Vagina (tissue), 2 donors: ENCODE measurements around the gene SSU72. TPM values are rescaled to one million over a fixed set of nuclear protein-coding genes. Genes with fewer than 3 reads are reported as not detected.
A peak's percentile ranks its signal among the peaks of the same experiment; 100 is the strongest.
"Not testable (repeated sequence)": the region's sequence is repeated elsewhere in the genome, so short reads cannot be mapped to it uniquely, and the experiment has no call there.

Experiments
- DNase-seq, 2 donors: peaks; one replicate each; pipeline ENCODE4 v3.0.0-alpha.2; 2017; ENCODE audit errors: extremely low spot score in 2 of 2
- H3K27ac ChIP-seq: fragments of 200-600 bp; sonication (generic); one replicate; pipeline ENCODE4 v1.5.1; 2019
- H3K27me3 ChIP-seq: fragments of 200-600 bp; sonication (generic); one replicate; pipeline ENCODE4 v1.5.1; 2019
- H3K36me3 ChIP-seq, 2 donors: fragments of 200-600 bp; sonication (generic); one replicate each; pipeline ENCODE4 v1.5.1; 2017 to 2019
- H3K4me1 ChIP-seq: fragments of 200-600 bp; sonication (generic); one replicate; pipeline ENCODE4 v1.5.1; 2019
- H3K4me3 ChIP-seq, 2 donors: fragments of 200-600 bp; sonication (generic); 1 replicate in 1 of 2; 2 replicates in 1 of 2; pipeline ENCODE4 v1.5.1; 2016 to 2019
- H3K9me3 ChIP-seq: fragments of 200-600 bp; sonication (generic); one replicate; pipeline ENCODE4 v1.5.1; 2019
- CTCF ChIP-seq, 3 experiments: fragments of 450-650 bp in 2 of 3; fragments of 200-600 bp in 1 of 3; sonication (generic) in 1 of 3; IDR thresholded peaks; one replicate each; pipeline ENCODE4 v1.5.1; 2017 to 2019; ENCODE audit warnings: antibody characterized with exemption in 3 of 3, mild to moderate bottlenecking in 2 of 3, moderate library complexity in 2 of 3
- POLR2A ChIP-seq, 2 donors: fragments of 450-650 bp; IDR thresholded peaks; one replicate each; pipeline ENCODE4 v1.6.1; 2017; ENCODE audit warnings: antibody characterized with exemption in 2 of 2, mild to moderate bottlenecking in 2 of 2, moderate library complexity in 2 of 2
- POLR2AphosphoS5 ChIP-seq, 2 donors: sonication (generic); formaldehyde crosslinking; IDR thresholded peaks; one replicate each; pipeline ENCODE4 v1.9.0; 2017; ENCODE audit warnings: antibody characterized with exemption in 2 of 2, mild to moderate bottlenecking in 2 of 2, low read depth in 1 of 2; ENCODE audit not compliant: insufficient read depth in 1 of 2
- intact Hi-C: fragments of 100-400 bp; cut with DNase I; formaldehyde crosslinking; loops from one replicate; pipeline ENCODE4 v1.15.1; 2023
- total RNA-seq: library from RNA; depleted of rRNA; stranded (reverse); fragments of >200 nt; gene quantifications from one replicate; pipeline ENCODE4 v1.2.3, GENCODE V29; 2016

Gene SSU72
- total RNA-seq, 1 donor from 2014 or later, result 105 TPM

- Histone ChIP-seq H3K36me3 (peaks cover 0 to 23% of the 10 kb centered on the region in 2 donors), H3K27me3 (no peaks in the 10 kb centered on the region), H3K27ac (no peak overlapping the region), H3K9me3 (no peaks in the 10 kb centered on the region), H3K4me1 (no peaks in the 10 kb centered on the region), H3K4me3 (no peak overlapping the region)
- intact Hi-C loops, result no loop called here
- no peak for TF ChIP-seq POLR2AphosphoS5 (IDR thresholded peaks at IDR 0.05; ENCODE audit: insufficient read depth in 1 of 2, low read depth in 1 of 2)
- TF ChIP-seq POLR2A (IDR thresholded peaks at IDR 0.05), result no peak
- no peak for TF ChIP-seq CTCF (IDR thresholded peaks at IDR 0.05)
- no peak for DNase-seq
Observed at GRCh38 chr1:1521331-1521730, 53.3 kb downstream of the SSU72 start.

- intact Hi-C loops, DNase-seq, H3K4me1 ChIP-seq, H3K4me3 ChIP-seq, H3K27me3 ChIP-seq, H3K9me3 ChIP-seq, H3K27ac ChIP-seq: not testable (repeated sequence)
- H3K36me3 ChIP-seq, result peaks cover 0 to 23% of the 10 kb centered on the region in 2 donors
Observed at GRCh38 chr1:1519805-1520505, 54.7 kb downstream of the SSU72 start.

GRCh38 chr1:1518621-1519007 lies 56.0 kb downstream of the SSU72 start:
- H3K27me3 ChIP-seq, intact Hi-C loops, DNase-seq, H3K4me1 ChIP-seq, H3K9me3 ChIP-seq, H3K4me3 ChIP-seq, H3K27ac ChIP-seq: not testable (repeated sequence)
- H3K36me3 ChIP-seq, result peaks cover 0 to 23% of the 10 kb centered on the region in 2 donors

- peaks cover 0 to 23% of the 10 kb centered on the region in 2 donors for H3K36me3 ChIP-seq
- TF ChIP-seq POLR2A (IDR thresholded peaks at IDR 0.05) (no peak), POLR2AphosphoS5 (IDR thresholded peaks at IDR 0.05; ENCODE audit: insufficient read depth in 1 of 2, low read depth in 1 of 2) (no peak), CTCF (IDR thresholded peaks at IDR 0.05) (no peak)
- no peaks in the 10 kb centered on the region for H3K9me3 ChIP-seq
- intact Hi-C loops, result no loop called here
- DNase-seq, result no peak
- no peaks in the 10 kb centered on the region for H3K4me1 ChIP-seq
- no peak overlapping the region for H3K27ac ChIP-seq
- H3K27me3 ChIP-seq, result no peaks in the 10 kb centered on the region
- H3K4me3 ChIP-seq, result no peak overlapping the region
Observed at GRCh38 chr1:1517973-1518620, 56.6 kb downstream of the SSU72 start.

GRCh38 chr1:1516923-1517322 lies 57.7 kb downstream of the SSU72 start:
- H3K27me3 ChIP-seq, DNase-seq, H3K4me1 ChIP-seq, H3K9me3 ChIP-seq, intact Hi-C loops, H3K4me3 ChIP-seq, H3K27ac ChIP-seq: not testable (repeated sequence)
- H3K36me3 ChIP-seq, result peaks cover 0 to 23% of the 10 kb centered on the region in 2 donors

GRCh38 chr1:1514376-1514775 lies 60.3 kb downstream of the SSU72 start:
- H3K4me1 ChIP-seq, H3K27ac ChIP-seq, H3K9me3 ChIP-seq, intact Hi-C loops, H3K4me3 ChIP-seq, H3K27me3 ChIP-seq, DNase-seq: not testable (repeated sequence)
- peaks cover 0 to 13% of the 10 kb centered on the region in 2 donors for H3K36me3 ChIP-seq

- H3K27ac ChIP-seq, H3K4me1 ChIP-seq, intact Hi-C loops, DNase-seq, H3K4me3 ChIP-seq, H3K9me3 ChIP-seq, H3K27me3 ChIP-seq: not testable (repeated sequence)
- peaks cover 0 to 11% of the 10 kb centered on the region in 2 donors for H3K36me3 ChIP-seq
Observed at GRCh38 chr1:1513675-1514074, 61.0 kb downstream of the SSU72 start.

- Histone ChIP-seq H3K4me3 (peak overlapping the region; percentile 74 to 98), H3K27ac (peak overlapping the region; percentile 91)
- H3K27me3 ChIP-seq, DNase-seq, H3K4me1 ChIP-seq, H3K36me3 ChIP-seq, H3K9me3 ChIP-seq, intact Hi-C loops: not testable (repeated sequence)
Observed at GRCh38 chr1:1512425-1512824, 62.2 kb downstream of the SSU72 start.
